ENCODE results near the gene SYNE2.

DNA sequence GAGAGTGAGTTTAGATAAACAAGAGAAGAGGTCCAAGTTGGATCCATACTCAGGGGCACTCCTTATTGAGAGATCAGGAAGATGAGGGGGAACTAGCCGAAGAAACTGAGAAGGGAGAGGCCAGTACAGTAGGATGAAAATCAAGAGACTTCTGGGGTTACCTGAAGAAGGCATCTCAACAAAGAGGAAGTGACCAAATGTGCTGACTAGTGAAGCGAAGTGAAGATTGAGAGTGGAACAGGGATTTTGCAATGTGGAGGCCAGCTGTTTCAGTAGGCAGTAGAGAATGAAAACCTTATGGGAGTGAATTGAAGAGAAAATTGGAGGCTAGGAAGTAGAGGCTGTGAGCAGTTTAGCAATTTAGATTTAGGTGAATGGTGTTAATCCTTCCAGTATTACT lies 153.0 kb downstream of the SYNE2 start:
- no peak for TF ChIP-seq POLR2AphosphoS5 (IDR thresholded peaks at IDR 0.05; ENCODE audit: borderline replicate concordance, low read depth, low read length)
- TF ChIP-seq EZH2 (IDR thresholded peaks at IDR 0.05) = no peak
- no peak for TF ChIP-seq FOXP2 (optimal IDR thresholded peaks at IDR 0.05; ENCODE audit: control extremely low read depth, extremely low read length, insufficient read depth)
